DMS79 (cell line): ENCODE results near the gene DNAJC13.

Source experiments
- DNase-seq: peaks from one replicate; lab custom pipeline; 2025; lab: John Stamatoyannopoulos, UW

DNAJC13 gene

GRCh38 chr3:132464066-132464465, 46.8 kb downstream of the DNAJC13 start:
- no peak for DNase-seq

GRCh38 chr3:132469326-132469725, 52.0 kb downstream of the DNAJC13 start:
- DNase-seq = no peak

GRCh38 chr3:132486099-132486498, 68.8 kb downstream of the DNAJC13 start:
- no peak for DNase-seq

GRCh38 chr3:132488151-132488550, 70.8 kb downstream of the DNAJC13 start:
- no peak for DNase-seq

- DNase-seq = no peak
Measured at GRCh38 chr3:132499071-132499470, 81.8 kb downstream of the DNAJC13 start.

- no peak for DNase-seq
Measured at GRCh38 chr3:132503559-132503958, 86.3 kb downstream of the DNAJC13 start.

- no peak for DNase-seq
Measured at GRCh38 chr3:132504375-132504933, 87.2 kb downstream of the DNAJC13 start.

GRCh38 chr3:132507657-132508056, 90.4 kb downstream of the DNAJC13 start:
- DNase-seq = no peak

GRCh38 chr3:132509096-132509495, 91.8 kb downstream of the DNAJC13 start:
- no peak for DNase-seq

GRCh38 chr3:132509506-132509905, 92.2 kb downstream of the DNAJC13 start:
- no peak for DNase-seq

GRCh38 chr3:132513057-132513456, 95.8 kb downstream of the DNAJC13 start:
- no peak for DNase-seq

GRCh38 chr3:132517311-132517710, 100.0 kb downstream of the DNAJC13 start:
- no peak for DNase-seq

- DNase-seq = no peak
Measured at GRCh38 chr3:132519914-132520313, 102.6 kb downstream of the DNAJC13 start.

GRCh38 chr3:132521901-132522300, 104.6 kb downstream of the DNAJC13 start:
- no peak for DNase-seq

- no peak for DNase-seq
Measured at GRCh38 chr3:132522353-132522752, 105.1 kb downstream of the DNAJC13 start.

GRCh38 chr3:132530624-132531023, 113.3 kb downstream of the DNAJC13 start:
- DNase-seq = no peak

GRCh38 chr3:132535575-132536441, 118.5 kb downstream of the DNAJC13 start:
- DNase-seq = peak; percentile 6

- no peak for DNase-seq
Measured at GRCh38 chr3:132536442-132537153, 119.3 kb downstream of the DNAJC13 start.

GRCh38 chr3:132537297-132537696, 120.0 kb downstream of the DNAJC13 start:
- no peak for DNase-seq

GRCh38 chr3:132538072-132538471, 120.8 kb downstream of the DNAJC13 start:
- no peak for DNase-seq

GRCh38 chr3:132539681-132540080, 122.4 kb downstream of the DNAJC13 start:
- DNase-seq = no peak

GRCh38 chr3:132542577-132542976, 125.3 kb downstream of the DNAJC13 start:
- no peak for DNase-seq
